Bone marrow (tissue), 2 donors: ENCODE results near the gene FGF18.
A peak's percentile ranks its signal among the peaks of the same experiment; 100 is the strongest.

ENCODE experiments used
- DNase-seq, 2 donors: peaks; one replicate each; lab custom pipeline; 2025; lab: John Stamatoyannopoulos, UW

Gene FGF18

GRCh38 chr5:171470420-171470819 is 51.0 kb downstream of the FGF18 start:
- DNase-seq = no peak

GRCh38 chr5:171474230-171474813 is 54.9 kb downstream of the FGF18 start:
- no peak for DNase-seq

GRCh38 chr5:171475596-171475995 is 56.1 kb downstream of the FGF18 start:
- DNase-seq = no peak

DNA sequence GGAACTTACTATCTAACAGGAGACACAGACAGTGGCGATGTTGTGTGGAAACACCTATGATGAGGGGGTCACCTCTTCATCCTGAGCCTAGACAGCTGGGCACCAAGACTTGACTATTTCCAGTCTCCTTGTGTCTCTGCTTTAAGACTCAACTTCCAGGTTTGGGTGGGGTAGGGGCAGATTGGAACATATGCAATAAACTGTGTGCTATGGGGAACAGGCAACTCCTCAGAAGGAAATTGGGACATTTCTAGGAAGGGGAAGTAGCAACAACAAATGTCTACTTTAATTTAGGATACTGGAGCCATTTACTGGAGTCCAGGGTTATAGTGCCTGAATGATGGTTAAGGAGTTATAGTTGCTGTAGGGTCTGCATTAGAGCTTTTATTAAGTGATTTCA is 57.3 kb downstream of the FGF18 start:
- no peak for DNase-seq

DNA sequence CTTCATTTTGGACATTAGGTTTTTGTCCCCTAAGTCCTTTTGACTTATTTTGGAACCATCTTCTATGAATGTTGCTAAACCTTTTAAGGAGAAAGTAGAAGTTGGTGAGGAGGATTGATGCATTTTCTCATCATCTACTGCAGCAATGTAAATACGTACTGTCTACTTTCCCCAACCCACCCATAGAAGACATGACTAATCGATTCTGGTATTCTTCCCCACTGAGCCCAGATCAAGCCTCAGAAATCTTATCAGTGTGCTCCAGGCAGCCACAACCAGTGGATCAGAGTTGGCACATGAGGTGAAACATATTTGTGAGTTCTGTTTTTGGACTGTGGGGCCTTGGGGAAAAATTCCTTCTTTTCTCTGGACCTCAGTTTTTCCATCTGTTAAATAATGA is 57.7 kb downstream of the FGF18 start:
- no peak for DNase-seq

- DNase-seq = no peak
Measured at GRCh38 chr5:171477666-171478065, 58.2 kb downstream of the FGF18 start.

DNA sequence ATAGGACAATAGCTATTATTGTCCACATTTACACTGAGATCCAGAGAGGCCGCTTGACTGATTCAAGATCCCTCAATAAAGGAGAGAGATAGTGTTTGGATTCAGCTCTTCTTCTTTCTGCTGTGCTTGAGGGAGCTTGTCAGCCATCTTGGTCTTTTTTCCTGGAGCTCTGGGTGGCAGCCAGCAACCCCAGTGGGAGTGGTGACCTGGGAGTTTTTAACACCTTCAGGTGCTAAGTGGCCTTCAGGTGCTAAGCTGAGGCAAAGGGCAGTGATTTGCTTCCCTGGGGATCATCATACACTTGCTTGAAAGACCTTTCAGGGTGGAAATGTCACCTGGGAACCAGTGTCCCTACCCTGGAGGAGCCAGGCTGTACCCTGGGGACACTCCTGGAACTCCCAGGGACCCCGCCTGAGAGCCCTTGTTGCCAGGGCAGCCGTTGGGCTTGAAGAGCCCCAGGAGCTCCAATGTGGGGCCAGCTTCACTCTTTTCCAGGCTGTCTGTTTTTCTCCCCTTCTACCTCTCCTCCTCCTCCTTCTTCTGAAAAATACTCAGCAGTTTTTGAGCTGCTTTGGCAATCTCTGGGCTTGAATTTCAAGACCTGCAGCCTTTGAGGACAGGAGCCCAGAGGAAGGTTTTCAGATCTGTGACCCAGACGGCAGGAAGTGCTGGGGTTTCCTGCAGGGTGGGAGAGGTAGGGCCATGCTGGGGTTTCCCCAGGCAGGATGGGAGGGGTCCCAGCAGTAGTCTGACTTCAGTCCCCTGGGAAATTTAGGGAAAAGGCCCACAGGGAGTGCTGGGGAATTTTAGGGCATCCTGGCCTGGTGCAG is 59.7 kb downstream of the FGF18 start:
- DNase-seq = no peak

DNA sequence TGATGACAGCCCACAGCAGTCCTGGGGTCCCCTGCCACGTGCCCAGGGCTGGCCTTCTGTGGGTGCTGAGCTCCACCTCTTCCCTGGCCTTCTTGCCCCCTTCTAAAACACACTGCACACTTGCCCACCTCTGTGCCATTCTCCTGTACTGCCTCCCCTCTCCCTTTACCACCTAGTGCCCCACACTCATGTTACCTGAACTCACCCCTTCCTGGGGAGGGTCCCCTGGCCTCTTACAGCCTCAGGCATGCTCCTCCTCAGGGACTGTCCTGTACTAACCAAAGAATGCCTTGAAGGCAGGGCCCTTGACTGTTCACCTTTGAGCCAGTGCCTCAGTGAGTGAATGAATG is 60.3 kb downstream of the FGF18 start:
- DNase-seq = no peak

DNA sequence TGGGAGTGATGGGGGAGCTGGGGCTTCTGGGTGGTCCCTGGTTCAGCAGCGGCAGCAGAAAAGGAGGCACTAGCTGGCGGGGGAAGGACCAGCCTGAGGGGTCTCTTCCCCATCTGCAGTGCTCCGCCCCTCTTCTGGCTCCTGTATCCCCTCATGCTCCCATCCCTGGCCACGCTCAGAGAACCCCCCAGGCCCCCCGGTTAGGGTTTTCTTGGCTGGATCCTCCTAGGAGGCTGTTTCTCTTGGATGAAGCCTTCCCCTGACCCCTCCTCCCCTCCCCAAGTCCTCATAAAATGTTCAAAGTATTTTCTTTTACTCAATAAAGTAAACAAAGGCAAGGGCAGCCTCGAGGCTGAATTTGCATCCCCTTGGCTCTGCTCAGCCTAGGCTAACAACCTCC is 60.8 kb downstream of the FGF18 start:
- DNase-seq = no peak

DNA sequence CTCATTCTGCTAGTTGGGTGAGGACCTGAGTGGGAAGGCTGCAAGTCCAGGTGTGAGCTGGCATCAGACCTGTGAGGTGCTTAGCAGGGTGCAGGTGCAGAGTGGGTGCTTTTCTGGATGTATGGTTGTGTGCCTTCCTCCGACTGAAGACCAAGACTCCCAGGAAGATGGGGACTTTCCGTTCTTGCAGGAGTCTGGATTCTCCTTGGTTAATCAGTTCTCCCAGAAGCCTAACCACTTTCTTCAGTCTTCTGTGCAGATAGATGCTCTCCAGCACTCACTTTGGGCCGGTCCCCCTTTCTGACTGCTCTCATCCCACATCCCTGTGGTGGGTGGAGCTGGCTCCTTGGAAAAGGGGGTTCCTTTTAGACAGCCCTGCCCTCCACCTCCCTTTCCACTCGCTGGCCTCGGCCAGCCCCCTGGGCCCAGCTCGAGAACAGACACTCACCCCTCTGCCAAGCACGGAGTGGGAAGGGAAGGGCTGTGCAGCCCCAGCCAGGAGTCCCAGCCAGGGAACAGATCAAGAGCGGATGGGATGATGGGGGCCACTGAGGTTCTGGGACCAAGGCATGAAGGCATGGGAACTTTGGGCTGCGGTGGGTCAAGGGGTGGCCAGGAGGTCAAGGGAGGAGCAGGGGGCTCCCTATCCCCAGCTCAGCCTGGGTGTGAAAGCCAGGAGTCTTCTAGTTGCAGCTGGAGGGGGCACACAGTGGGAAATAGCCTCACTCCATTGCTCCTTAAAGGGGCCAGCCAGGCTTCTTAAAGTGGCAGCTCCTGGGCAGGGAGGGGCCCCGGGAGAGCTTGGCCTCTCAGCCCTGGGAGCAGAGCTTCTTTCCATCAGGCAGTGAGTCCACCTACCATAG is 62.4 kb downstream of the FGF18 start:
- no peak for DNase-seq

DNA sequence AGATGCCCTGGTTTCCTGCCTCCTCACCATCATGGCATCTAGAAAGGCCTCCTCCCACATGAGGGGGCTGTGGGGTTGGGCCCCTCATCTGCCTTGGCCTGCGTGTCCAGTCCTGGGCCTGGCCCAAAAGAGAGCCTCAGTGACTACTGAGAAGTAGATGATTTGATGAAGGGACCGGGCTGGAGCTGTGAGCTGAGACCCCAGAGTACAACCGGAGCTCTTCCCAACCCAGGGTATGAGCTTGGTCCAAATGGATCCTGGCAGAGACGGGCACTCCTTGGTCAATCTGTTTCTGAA is 62.9 kb downstream of the FGF18 start:
- DNase-seq = no peak

DNA sequence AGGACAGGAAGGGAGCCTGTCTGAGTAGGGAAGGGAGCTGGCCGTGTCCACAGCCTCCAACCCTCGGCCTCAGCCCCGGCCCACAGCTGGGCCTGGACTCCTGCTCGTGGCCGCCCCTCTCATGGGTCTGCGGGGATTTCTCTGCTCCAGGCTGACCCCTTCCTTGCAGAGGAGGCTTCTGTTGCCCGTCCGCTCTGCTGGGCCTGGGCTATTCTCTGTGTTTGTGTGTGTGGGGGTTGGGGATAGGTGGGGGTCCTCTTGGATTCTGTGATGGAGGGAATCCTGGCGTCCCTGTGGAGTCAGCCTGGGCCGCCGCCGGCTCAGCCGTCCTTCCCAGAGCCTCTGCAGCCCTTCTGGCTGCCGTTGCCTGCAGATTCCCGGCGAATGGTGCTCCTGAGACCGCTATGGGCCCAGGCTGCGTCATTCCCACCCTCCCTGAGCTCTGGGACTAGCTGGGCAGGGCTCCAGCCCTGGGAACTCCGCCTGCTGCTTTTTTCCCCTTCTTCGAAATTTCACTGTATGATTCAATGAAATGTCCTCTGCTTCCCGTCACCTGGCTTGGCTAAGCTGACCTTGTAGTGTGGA is 64.2 kb downstream of the FGF18 start:
- DNase-seq = no peak

DNA sequence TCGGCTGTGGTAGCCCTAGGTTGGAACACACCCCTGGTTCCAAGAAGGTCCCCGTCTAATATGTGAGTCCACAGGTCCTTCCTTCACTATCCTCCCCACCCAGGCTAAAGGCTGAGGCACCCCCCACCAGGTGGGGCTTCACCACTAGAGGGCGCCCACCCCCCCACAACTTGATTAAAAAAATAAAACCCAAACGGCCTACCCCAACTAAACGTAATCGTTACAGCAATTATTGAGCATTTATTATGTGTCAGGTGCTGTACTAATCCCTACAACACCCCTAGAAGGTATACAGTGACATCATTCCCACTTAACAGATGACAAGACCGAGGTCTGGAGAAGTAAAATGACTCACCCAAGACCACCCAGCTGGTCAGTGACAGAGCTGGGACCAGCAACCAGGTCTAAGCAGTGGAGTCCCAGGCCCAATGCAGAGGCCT is 65.0 kb downstream of the FGF18 start:
- peak in 1 of 2 donors; percentile 3 for DNase-seq

- DNase-seq = no peak
Measured at GRCh38 chr5:171485668-171486067, 66.2 kb downstream of the FGF18 start.

- DNase-seq = no peak
Measured at GRCh38 chr5:171486613-171487012, 67.2 kb downstream of the FGF18 start.

DNA sequence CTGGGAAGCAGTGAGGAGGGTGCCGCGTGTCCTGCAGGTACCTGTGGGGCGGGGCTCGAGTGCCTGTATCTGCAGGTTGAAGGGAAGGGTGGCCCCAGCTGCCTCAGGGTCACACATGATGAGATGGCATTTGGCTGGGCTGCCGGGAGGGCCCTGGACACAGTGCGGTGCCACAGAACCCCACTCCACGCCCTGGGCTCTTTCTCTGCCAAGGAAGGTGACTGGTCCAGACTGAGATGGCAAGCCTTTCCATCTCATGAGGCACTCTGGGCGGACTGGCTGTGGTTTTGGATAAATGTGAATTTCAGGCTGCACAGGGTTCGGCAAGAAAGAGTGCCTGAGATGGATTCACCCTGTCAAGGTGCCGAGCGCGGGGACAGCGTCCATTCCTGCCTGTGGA is 69.4 kb downstream of the FGF18 start:
- DNase-seq = no peak

DNA sequence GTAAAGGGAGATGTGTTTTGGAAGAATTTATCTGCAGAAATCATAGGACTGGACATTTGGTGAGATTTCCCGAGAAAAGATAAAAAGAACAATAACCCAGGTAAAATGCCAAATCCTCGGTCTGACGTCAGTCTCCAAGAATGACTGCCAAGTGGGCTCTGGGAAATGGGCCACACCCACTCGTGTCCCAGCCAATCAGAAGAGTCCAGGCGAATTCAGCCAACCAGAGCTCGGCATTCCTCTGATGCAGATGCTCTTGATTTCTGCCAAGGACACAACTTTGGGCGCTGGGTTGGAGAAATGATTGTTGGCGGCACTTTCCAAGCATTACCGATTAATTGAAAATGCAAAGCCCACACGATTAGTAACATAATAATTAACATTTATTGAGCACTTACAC is 73.3 kb downstream of the FGF18 start:
- DNase-seq = no peak

GRCh38 chr5:171493646-171494393 is 74.4 kb downstream of the FGF18 start:
- no peak for DNase-seq

- no peak for DNase-seq
Measured at GRCh38 chr5:171494452-171495121, 75.1 kb downstream of the FGF18 start.

DNA sequence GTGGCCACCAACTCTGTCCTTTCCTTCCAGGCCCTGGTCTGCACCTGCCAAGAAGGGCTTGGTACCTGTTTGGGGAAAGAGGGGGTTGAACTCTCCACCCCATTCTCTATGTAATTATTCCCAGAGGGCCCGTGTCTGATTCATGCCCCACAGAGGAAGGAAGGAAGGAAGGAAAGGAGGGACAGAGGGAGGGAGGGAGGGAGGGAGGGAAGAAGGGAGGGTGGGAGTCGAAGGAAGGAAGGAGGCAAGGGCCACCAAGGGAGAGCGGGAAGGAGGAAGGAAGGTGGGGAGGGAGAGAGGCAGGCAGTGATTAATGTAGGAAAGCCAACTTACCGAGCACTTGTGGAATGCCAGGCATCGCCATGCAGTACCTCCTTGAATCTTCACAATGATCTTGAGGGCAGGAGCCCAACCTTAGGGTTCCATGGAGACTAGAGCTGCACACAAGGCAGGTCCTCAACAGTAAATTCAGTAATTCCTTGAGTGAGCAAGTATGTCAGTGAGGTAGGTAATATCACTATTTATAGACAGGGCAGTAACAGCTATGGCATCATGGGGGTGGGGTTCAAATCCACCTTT is 75.8 kb downstream of the FGF18 start:
- no peak for DNase-seq

- DNase-seq = no peak
Measured at GRCh38 chr5:171496456-171496855, 77.0 kb downstream of the FGF18 start.
